Measurements from ENCODE around the gene CHN2.

CHN2 gene

GRCh38 chr7:29488977-29489376 lies 294.4 kb downstream of the CHN2 start:
- no peak overlapping the region for H3K4me3 ChIP-seq (ENCODE audit: low read depth, low read length)
- no peak for TF ChIP-seq CTCF (IDR thresholded peaks at IDR 0.05; ENCODE audit: low read depth, low read length)

GRCh38 chr7:29490094-29490607 lies 295.6 kb downstream of the CHN2 start:
- no peak for TF ChIP-seq CTCF (IDR thresholded peaks at IDR 0.05; ENCODE audit: low read depth, low read length)

GRCh38 chr7:29494350-29494749 lies 299.8 kb downstream of the CHN2 start:
- no peak overlapping the region for H3K4me3 ChIP-seq (ENCODE audit: low read depth, low read length)
- TF ChIP-seq CTCF (IDR thresholded peaks at IDR 0.05; ENCODE audit: low read depth, low read length) = no peak

More at GRCh38 chr7:29490094-29490607, 295.6 kb downstream of the CHN2 start:
- no peak overlapping the region for H3K4me3 ChIP-seq (ENCODE audit: low read depth, low read length)

GRCh38 chr7:29495653-29496052 lies 301.1 kb downstream of the CHN2 start:
- TF ChIP-seq CTCF (IDR thresholded peaks at IDR 0.05; ENCODE audit: low read depth, low read length) = no peak
- H3K4me3 ChIP-seq (ENCODE audit: low read depth, low read length) = no peak overlapping the region

GRCh38 chr7:29496355-29497020 lies 301.9 kb downstream of the CHN2 start:
- H3K4me3 ChIP-seq (ENCODE audit: low read depth, low read length) = no peak overlapping the region
- TF ChIP-seq CTCF (IDR thresholded peaks at IDR 0.05; ENCODE audit: low read depth, low read length) = no peak

- no peak overlapping the region for H3K4me3 ChIP-seq (ENCODE audit: low read depth, low read length)
- TF ChIP-seq CTCF (IDR thresholded peaks at IDR 0.05; ENCODE audit: low read depth, low read length) = no peak
Observed at GRCh38 chr7:29499932-29500331, 305.4 kb downstream of the CHN2 start.

GRCh38 chr7:29500719-29501118 lies 306.1 kb downstream of the CHN2 start:
- H3K4me3 ChIP-seq (ENCODE audit: low read depth, low read length) = no peak overlapping the region
- TF ChIP-seq CTCF (IDR thresholded peaks at IDR 0.05; ENCODE audit: low read depth, low read length) = no peak
